HG03432 (cell line): ENCODE measurements around the gene SLC22A25.
"Not testable (repeated sequence)": the region's sequence is repeated elsewhere in the genome, so short reads cannot be mapped to it uniquely, and the experiment has no call there.

Experiments
- ATAC-seq: cut with Tn5 transposase; IDR thresholded peaks from one replicate; pipeline ENCODE4 v1.9.1; 2021; ENCODE audit warnings: mild to moderate bottlenecking, moderate library complexity; ENCODE audit not compliant: unreplicated experiment

The SLC22A25 gene

GRCh38 chr11:63235471-63236461 lies 7.6 kb downstream of the SLC22A25 start:
- not testable (repeated sequence) for ATAC-seq

- no peak for ATAC-seq
These were observed 13.6 kb downstream of the SLC22A25 start for GRCh38 chr11:63229815-63230214.

- no peak for ATAC-seq
These were observed 15.8 kb downstream of the SLC22A25 start for GRCh38 chr11:63227521-63228107.

- ATAC-seq, result no peak
These were observed 16.8 kb downstream of the SLC22A25 start for GRCh38 chr11:63226488-63227114.

- ATAC-seq, result no peak
These were observed 29.3 kb downstream of the SLC22A25 start for GRCh38 chr11:63214093-63214492.

DNA sequence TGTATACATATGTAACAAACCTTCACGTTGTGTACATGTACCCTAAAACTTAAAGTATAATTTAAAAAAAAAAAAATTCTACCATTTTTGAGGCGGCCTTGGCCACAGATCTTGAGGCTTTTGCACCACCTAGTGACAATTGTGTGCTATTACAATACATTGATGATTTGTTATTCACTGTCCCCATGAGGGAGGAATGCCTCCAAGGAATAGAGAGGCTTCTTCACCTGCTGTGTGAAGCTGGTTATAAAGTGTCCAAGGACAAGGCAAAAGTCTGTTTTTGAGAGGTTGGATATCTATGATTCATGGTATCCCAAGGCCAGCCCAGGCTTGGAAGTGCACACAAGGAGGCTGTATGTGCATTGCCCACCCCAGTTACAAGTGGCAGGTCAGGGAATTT lies 30.7 kb downstream of the SLC22A25 start:
- no peak for ATAC-seq

- no peak for ATAC-seq
These were observed 33.3 kb downstream of the SLC22A25 start for GRCh38 chr11:63210111-63210510.
